Subcutaneous adipose tissue (tissue), 4 donors: Measurements from ENCODE around the gene CDK15. TPM values are rescaled to one million over a fixed set of nuclear protein-coding genes. Genes with fewer than 3 reads are reported as not detected.

Source experiments
- total RNA-seq, 4 donors: library from RNA; depleted of rRNA; stranded (reverse); fragments of >200 nt; gene quantifications; one replicate each; pipeline ENCODE4 v1.1.0, GENCODE V29; 2016
- TF ChIP-seq, protein P1 (sequence below): fragments of 450-650 bp; IDR thresholded peaks from one replicate; pipeline ENCODE4 v1.5.1; 2016; ENCODE audit warnings: low read depth, mild to moderate bottlenecking, control low read depth, antibody characterized with exemption, moderate library complexity

Gene CDK15
- total RNA-seq, 4 donors from 2014 or later, result 0.57 to 6.5 (median 3.8) TPM

GRCh38 chr2:201904538-201905420 lies 98.4 kb downstream of the CDK15 start:
- TF ChIP-seq, protein P1, sequence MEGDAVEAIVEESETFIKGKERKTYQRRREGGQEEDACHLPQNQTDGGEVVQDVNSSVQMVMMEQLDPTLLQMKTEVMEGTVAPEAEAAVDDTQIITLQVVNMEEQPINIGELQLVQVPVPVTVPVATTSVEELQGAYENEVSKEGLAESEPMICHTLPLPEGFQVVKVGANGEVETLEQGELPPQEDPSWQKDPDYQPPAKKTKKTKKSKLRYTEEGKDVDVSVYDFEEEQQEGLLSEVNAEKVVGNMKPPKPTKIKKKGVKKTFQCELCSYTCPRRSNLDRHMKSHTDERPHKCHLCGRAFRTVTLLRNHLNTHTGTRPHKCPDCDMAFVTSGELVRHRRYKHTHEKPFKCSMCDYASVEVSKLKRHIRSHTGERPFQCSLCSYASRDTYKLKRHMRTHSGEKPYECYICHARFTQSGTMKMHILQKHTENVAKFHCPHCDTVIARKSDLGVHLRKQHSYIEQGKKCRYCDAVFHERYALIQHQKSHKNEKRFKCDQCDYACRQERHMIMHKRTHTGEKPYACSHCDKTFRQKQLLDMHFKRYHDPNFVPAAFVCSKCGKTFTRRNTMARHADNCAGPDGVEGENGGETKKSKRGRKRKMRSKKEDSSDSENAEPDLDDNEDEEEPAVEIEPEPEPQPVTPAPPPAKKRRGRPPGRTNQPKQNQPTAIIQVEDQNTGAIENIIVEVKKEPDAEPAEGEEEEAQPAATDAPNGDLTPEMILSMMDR, result no peak

DNA sequence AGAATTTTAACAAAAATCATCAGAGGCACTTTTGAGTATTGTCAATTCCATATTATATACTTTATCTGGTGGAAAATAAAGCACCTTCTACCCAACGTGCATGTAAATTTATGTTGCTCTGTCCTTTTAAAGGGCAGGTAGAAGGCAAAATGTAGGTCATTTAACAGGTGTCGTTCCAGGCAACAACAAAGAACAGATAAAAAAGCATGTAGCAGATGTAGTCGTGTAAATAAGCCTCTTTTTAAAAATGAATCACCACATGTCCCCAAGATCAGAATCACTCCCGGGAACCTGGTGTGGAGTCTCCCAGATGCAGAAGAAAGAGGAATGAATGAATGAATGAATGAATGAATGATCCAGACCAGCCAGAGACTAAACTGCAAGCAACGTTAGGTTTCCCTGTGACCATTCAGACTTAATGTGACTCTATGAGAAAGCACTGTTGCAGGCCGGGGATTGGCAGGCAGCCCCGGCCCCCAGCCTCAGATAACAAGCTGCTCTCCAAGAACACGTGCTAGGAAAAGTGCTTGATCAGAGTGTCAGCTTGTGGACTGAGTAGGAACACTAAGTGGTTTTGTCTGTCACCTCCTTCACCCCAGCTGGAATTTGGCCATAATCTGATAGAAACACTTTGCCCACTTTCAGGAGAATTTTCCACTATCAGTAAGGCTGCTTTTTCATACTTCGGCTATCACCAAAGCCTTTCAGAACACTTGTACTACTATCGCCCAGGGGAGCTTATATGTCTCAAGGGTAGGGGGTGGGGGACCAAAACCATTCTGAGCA lies 100.6 kb downstream of the CDK15 start:
- TF ChIP-seq, protein P1, result no peak

GRCh38 chr2:201907563-201907881 lies 101.2 kb downstream of the CDK15 start:
- TF ChIP-seq, protein P1, result no peak

- TF ChIP-seq, protein P1, result no peak
Measured at GRCh38 chr2:201908901-201909300, 102.6 kb downstream of the CDK15 start.

- TF ChIP-seq, protein P1, result no peak
Measured at GRCh38 chr2:201909348-201909747, 103.0 kb downstream of the CDK15 start.

DNA sequence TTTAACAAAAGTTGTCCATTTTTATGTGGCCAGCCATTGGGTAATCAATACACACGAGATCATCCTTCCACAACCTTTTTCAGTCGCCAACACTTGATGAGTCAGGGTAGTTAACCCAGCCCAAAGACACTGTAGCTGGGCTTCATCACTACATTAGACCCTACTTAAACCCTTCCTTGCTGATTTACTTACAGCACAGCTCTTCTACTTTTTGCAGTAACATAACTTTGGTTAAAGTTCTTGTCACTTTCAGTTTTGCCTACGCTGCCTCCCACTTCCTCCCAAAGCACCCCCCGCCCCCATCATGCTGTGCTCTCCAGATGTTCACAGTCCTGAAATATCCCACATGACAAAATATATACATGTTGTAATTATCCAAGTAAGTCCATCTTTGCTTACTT lies 103.6 kb downstream of the CDK15 start:
- TF ChIP-seq, protein P1, result no peak

GRCh38 chr2:201911372-201911771 lies 105.0 kb downstream of the CDK15 start:
- TF ChIP-seq, protein P1, result no peak
